Skeletal muscle cell (primary cell): ENCODE results near the gene DSTN.
"Not testable (repeated sequence)": the region's sequence is repeated elsewhere in the genome, so short reads cannot be mapped to it uniquely, and the experiment has no call there.

ENCODE experiments used
- DNase-seq: peaks from one replicate; pipeline ENCODE4 v3.0.0-alpha.2; 2010; ENCODE audit warnings: low read depth
- H3K4me3 ChIP-seq: 2 replicates; pipeline ENCODE4 v1.5.1; 2011; ENCODE audit warnings: low read depth, mild to moderate bottlenecking, control low read depth, low read length, moderate library complexity

The DSTN gene

GRCh38 chr20:17657079-17657825 is 87.4 kb downstream of the DSTN start:
- H3K4me3 ChIP-seq, result no peak overlapping the region
- DNase-seq, result no peak

- DNase-seq, result no peak
- no peak overlapping the region for H3K4me3 ChIP-seq
These were observed 88.2 kb downstream of the DSTN start for GRCh38 chr20:17657898-17658647.

GRCh38 chr20:17658648-17658993 is 88.7 kb downstream of the DSTN start:
- no peak for DNase-seq
- H3K4me3 ChIP-seq, result no peak overlapping the region

GRCh38 chr20:17659344-17659743 is 89.5 kb downstream of the DSTN start:
- H3K4me3 ChIP-seq, DNase-seq: not testable (repeated sequence)
